GM12864 (cell line): ENCODE measurements around the gene APBA1.

Experiments
- DNase-seq: peaks from one replicate; pipeline ENCODE4 v3.0.0-alpha.2; 2011; ENCODE audit warnings: low read depth
- H3K4me3 ChIP-seq: 2 replicates; pipeline ENCODE4 v1.5.1; 2011; ENCODE audit warnings: mild to moderate bottlenecking, low read depth, low read length, control low read depth
- TF ChIP-seq, protein P1 (sequence below): IDR thresholded peaks from 2 replicates; pipeline ENCODE4 v1.5.1; 2011; ENCODE audit warnings: low read depth, mild to moderate bottlenecking, moderate library complexity, low read length, control low read depth, inconsistent platforms; ENCODE audit errors: missing control alignments

Gene APBA1

DNA sequence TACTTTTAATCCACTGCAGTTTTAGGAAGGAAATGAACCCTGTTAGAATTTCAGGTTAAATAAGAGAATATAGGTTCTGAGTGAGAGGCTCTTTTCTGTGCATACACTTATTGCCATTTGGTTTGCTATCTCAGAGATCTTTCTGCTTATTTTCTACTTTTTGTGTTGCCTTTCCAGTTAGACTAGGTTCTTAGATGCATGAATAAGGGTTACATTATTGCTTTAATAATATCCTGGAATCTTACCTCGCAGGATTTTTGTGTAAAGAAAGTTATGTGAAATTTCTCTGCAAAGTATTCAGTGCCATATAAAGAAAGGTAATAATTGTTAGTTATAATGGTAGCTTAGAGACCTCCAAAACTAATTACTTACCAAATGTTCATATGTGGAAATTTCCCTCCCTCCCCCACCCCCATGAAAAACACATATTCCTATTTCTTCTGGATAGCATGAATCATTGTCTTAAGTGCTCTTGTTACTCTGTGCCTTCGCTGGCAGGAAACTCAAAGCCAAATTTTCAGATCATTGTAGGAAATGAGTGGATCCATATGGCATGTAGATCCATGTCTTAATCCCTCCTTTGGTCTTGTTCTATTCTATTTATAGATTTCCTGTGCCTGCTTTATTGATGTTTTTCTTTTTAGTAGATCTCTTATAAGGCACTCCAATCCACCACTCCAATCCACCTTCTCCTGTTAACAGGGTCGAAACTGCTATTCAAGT, 2.7 kb upstream of the APBA1 start:
- no peak overlapping the region for H3K4me3 ChIP-seq
- TF ChIP-seq, protein P1, sequence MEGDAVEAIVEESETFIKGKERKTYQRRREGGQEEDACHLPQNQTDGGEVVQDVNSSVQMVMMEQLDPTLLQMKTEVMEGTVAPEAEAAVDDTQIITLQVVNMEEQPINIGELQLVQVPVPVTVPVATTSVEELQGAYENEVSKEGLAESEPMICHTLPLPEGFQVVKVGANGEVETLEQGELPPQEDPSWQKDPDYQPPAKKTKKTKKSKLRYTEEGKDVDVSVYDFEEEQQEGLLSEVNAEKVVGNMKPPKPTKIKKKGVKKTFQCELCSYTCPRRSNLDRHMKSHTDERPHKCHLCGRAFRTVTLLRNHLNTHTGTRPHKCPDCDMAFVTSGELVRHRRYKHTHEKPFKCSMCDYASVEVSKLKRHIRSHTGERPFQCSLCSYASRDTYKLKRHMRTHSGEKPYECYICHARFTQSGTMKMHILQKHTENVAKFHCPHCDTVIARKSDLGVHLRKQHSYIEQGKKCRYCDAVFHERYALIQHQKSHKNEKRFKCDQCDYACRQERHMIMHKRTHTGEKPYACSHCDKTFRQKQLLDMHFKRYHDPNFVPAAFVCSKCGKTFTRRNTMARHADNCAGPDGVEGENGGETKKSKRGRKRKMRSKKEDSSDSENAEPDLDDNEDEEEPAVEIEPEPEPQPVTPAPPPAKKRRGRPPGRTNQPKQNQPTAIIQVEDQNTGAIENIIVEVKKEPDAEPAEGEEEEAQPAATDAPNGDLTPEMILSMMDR, result no peak
- DNase-seq, result no peak

GRCh38 chr9:69674112-69674685, 2.0 kb upstream of the APBA1 start:
- TF ChIP-seq, protein P1, result no peak
- H3K4me3 ChIP-seq, result no peak overlapping the region
- DNase-seq, result no peak

DNA sequence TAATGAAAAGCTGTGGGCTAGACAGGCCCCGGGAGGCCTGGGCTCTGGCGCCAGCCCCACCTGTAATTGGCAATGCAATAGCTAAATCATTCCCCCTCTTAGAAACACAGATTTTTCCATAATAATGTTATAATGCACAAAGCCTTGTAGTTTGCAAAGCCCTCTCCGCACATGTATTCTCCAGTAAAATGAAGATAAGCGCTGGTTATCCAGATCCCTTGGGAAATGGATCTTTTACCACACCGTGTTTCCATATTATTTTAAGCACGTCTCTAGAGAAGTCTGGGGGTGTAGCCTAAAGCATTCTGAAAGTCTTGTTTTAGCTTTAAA, 1.1 kb upstream of the APBA1 start:
- peak overlapping the region; percentile 38; the same call in 1 of the 2 replicates for H3K4me3 ChIP-seq
- TF ChIP-seq, protein P1, result no peak
- no peak for DNase-seq

GRCh38 chr9:69672596-69673310, 582 bp upstream of the APBA1 start:
- H3K4me3 ChIP-seq, result peak overlapping the region; percentile 38
- TF ChIP-seq, protein P1, result peak; percentile 85
- DNase-seq, result peak; percentile 19

DNA sequence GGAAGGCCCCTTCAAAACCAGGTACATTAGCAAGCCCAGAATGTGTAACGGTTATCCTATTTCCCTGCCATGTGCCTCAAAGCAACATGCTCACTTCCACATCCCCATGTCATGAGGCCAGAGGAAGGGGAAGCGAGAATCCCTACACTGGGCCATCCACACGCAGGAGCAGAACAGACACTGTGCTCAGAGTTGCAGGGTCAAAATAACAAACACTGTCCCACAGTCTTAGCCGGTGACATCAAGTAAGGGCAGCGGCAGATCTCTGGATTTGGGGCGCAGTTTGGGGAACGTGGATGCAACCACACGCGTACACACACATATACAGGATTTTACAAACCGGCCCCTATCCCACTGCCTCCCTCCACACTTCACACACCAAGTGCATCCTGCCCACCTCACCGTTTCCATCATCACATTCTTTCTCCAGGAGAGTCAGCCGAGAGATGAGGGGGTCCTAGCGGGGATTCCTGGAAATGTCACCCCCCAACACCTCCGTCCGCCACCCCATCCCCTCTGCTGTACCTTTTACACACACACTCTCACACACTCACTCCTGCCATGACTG, 776 bp downstream of the APBA1 start:
- no peak for DNase-seq

DNA sequence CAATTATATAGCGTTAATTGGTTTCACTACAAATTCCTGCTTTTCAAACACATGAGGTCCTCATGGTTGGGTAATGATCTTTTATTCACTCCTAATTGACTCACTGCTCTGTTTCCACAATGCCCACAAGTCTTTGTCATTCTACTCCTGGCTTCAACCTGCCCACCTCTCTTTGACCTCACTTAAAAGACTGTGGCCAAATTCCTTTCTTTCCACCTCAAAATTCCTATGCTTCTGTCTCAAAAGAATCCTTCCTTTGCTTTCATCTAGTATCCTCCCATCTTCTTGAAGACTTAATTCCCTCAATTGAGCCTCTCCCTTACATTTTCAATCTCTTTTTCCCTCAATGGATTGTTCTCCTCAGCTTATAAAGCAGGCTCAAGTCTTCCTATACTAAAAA, 4.9 kb downstream of the APBA1 start:
- H3K4me3 ChIP-seq, result no peak overlapping the region
- DNase-seq, result no peak
- TF ChIP-seq, protein P1, result no peak

More for the DNA sequence above, 776 bp downstream of the APBA1 start:
- TF ChIP-seq, protein P1, result no peak
- H3K4me3 ChIP-seq, result no peak overlapping the region
